Gastroesophageal sphincter (tissue), 4 donors: ENCODE data around the gene UHRF1. TPM values are rescaled to one million over a fixed set of nuclear protein-coding genes. Genes with fewer than 3 reads are reported as not detected.

Experiments used
- ATAC-seq: fragments of 150-250 bp; one replicate; pipeline ENCODE4 v1.9.1; 2016; ENCODE audit warnings: mild to moderate bottlenecking, moderate library complexity
- H3K27ac ChIP-seq, 4 donors: fragments of 200-600 bp; sonication (generic) in 3 of 4; 1 replicate in 3 of 4; 2 replicates in 1 of 4; pipeline ENCODE4 v1.5.1; 2016 to 2019
- H3K27me3 ChIP-seq: fragments of 200-600 bp; sonication (generic); one replicate; pipeline ENCODE4 v1.5.1; 2019
- H3K36me3 ChIP-seq, 2 donors: fragments of 200-600 bp; sonication (generic); one replicate each; pipeline ENCODE4 v1.5.1; 2019; ENCODE audit warnings: control low read depth in 1 of 2
- H3K4me1 ChIP-seq, 3 donors: fragments of 200-600 bp; sonication (generic); 1 replicate in 2 of 3; 2 replicates in 1 of 3; pipeline ENCODE4 v1.5.1; 2016 to 2019; ENCODE audit warnings: control low read depth in 2 of 3
- H3K4me3 ChIP-seq, 2 donors: fragments of 200-600 bp; sonication (generic); one replicate each; pipeline ENCODE4 v1.5.1; 2019; ENCODE audit warnings: mild to moderate bottlenecking in 1 of 2, moderate library complexity in 1 of 2
- H3K9me3 ChIP-seq, 3 donors: fragments of 200-600 bp; sonication (generic); one replicate each; pipeline ENCODE4 v1.5.1; 2017 to 2019; ENCODE audit warnings: control low read depth in 2 of 3
- CTCF ChIP-seq, 4 experiments: fragments of 200-600 bp in 2 of 4; fragments of 450-650 bp in 2 of 4; sonication (generic) in 1 of 4; IDR thresholded peaks; one replicate each; pipeline ENCODE4 v1.5.1; 2017 to 2019; ENCODE audit warnings: antibody characterized with exemption in 4 of 4, mild to moderate bottlenecking in 2 of 4, moderate library complexity in 2 of 4
- EP300 ChIP-seq: sonication (generic); formaldehyde crosslinking; IDR thresholded peaks from one replicate; pipeline ENCODE4 v1.6.1; 2017; ENCODE audit warnings: antibody characterized with exemption, mild to moderate bottlenecking
- POLR2A ChIP-seq, 2 donors: fragments of 450-650 bp; IDR thresholded peaks; one replicate each; pipeline ENCODE4 v1.6.1; 2017; ENCODE audit warnings: antibody characterized with exemption in 2 of 2, mild to moderate bottlenecking in 2 of 2, moderate library complexity in 1 of 2
- POLR2AphosphoS5 ChIP-seq: sonication (generic); formaldehyde crosslinking; IDR thresholded peaks from one replicate; pipeline ENCODE4 v1.6.1; 2017; ENCODE audit warnings: antibody characterized with exemption
- WGBS, 2 donors: methylation state at CpG; one replicate each; pipeline ENCODE4 v1.1.5; 2018; ENCODE audit warnings: low coverage in 1 of 2; 5-methylcytosine and 5-hydroxymethylcytosine counted together
- total RNA-seq, 4 donors: library from RNA; depleted of rRNA; stranded (reverse); fragments of >200 nt; gene quantifications; one replicate each; pipeline ENCODE4 v1.1.0, GENCODE V29; 2016

Gene UHRF1
- total RNA-seq, 4 donors from 2014 or later = 0.58 to 1.4 (median 0.73) TPM

- WGBS, 2 donors = 74 to 83% methylated on average over 7 to 12 of the region's 13 CpGs
Observed at GRCh38 chr19:4991996-4992698, 82.8 kb downstream of the UHRF1 start.

GRCh38 chr19:4993683-4994082 lies 84.4 kb downstream of the UHRF1 start:
- whole genome bisulfite sequencing, 2 donors = 90% methylated on average over 1 to 3 of the region's 3 CpGs
- H3K4me1 ChIP-seq = peaks cover 0 to 11% (median 6%) of the 10 kb centered on the region in 3 donors
- H3K27ac ChIP-seq = no peak overlapping the region
- peaks cover 0 to 31% of the 10 kb centered on the region in 2 donors for H3K36me3 ChIP-seq
- TF ChIP-seq EP300 (no peak), POLR2A (IDR thresholded peaks at IDR 0.05) (no peak)
- H3K9me3 ChIP-seq = no peaks in the 10 kb centered on the region
- no peak for ATAC-seq
- H3K4me3 ChIP-seq = no peak overlapping the region
- no peaks in the 10 kb centered on the region for H3K27me3 ChIP-seq

More at GRCh38 chr19:4991996-4992698, 82.8 kb downstream of the UHRF1 start:
- Histone ChIP-seq H3K9me3 (no peaks in the 10 kb centered on the region), H3K4me3 (no peak overlapping the region), H3K36me3 (peaks cover 0 to 16% of the 10 kb centered on the region in 2 donors), H3K4me1 (peaks cover 0 to 27% (median 18%) of the 10 kb centered on the region in 3 donors), H3K27me3 (no peaks in the 10 kb centered on the region), H3K27ac (no peak overlapping the region)
- TF ChIP-seq EP300 = no peak
- TF ChIP-seq POLR2AphosphoS5 = no peak
- no peak for TF ChIP-seq POLR2A (IDR thresholded peaks at IDR 0.05)
- TF ChIP-seq CTCF (IDR thresholded peaks at IDR 0.05) = no peak
- ATAC-seq = no peak

- Histone ChIP-seq H3K36me3 (peaks cover 0 to 33% of the 10 kb centered on the region in 2 donors), H3K4me3 (no peak overlapping the region), H3K4me1 (peaks cover 0 to 8% (median 0%) of the 10 kb centered on the region in 3 donors), H3K27me3 (no peaks in the 10 kb centered on the region), H3K27ac (no peak overlapping the region), H3K9me3 (no peaks in the 10 kb centered on the region)
- no peak for ATAC-seq
- WGBS, 2 donors = 65 to 93% methylated on average over 2 to 4 of the region's 5 CpGs
- TF ChIP-seq POLR2A (IDR thresholded peaks at IDR 0.05) = no peak
- no peak for TF ChIP-seq POLR2AphosphoS5
- TF ChIP-seq EP300 = no peak
- TF ChIP-seq CTCF (IDR thresholded peaks at IDR 0.05) = no peak
Observed at GRCh38 chr19:4996701-4997100, 87.4 kb downstream of the UHRF1 start.

- no peak for ATAC-seq
- no peak for TF ChIP-seq POLR2AphosphoS5
- TF ChIP-seq EP300 = no peak
- no peak for TF ChIP-seq CTCF (IDR thresholded peaks at IDR 0.05)
- no peak for TF ChIP-seq POLR2A (IDR thresholded peaks at IDR 0.05)
Observed at GRCh38 chr19:4997297-4997696, 88.0 kb downstream of the UHRF1 start.

GRCh38 chr19:5000120-5000611 lies 90.9 kb downstream of the UHRF1 start:
- WGBS, 2 donors = 86 to 92% methylated on average over 5 to 6 of the region's 6 CpGs
- H3K4me3 ChIP-seq = no peak overlapping the region
- H3K9me3 ChIP-seq = no peaks in the 10 kb centered on the region
- no peak overlapping the region for H3K27ac ChIP-seq
- H3K36me3 ChIP-seq = peaks cover 0 to 33% of the 10 kb centered on the region in 2 donors
- ATAC-seq = no peak
- no peaks in the 10 kb centered on the region for H3K27me3 ChIP-seq
- TF ChIP-seq POLR2A (IDR thresholded peaks at IDR 0.05) (no peak), CTCF (IDR thresholded peaks at IDR 0.05) (no peak), POLR2AphosphoS5 (no peak), EP300 (no peak)
- peaks cover 0 to 30% (median 0%) of the 10 kb centered on the region in 3 donors for H3K4me1 ChIP-seq

More at GRCh38 chr19:4997297-4997696, 88.0 kb downstream of the UHRF1 start:
- 80% methylated on average over 1 of the region's 12 CpGs; no CpG with 5 or more reads in 1 of the 2 donors for WGBS, 2 donors
- H3K27me3 ChIP-seq = no peaks in the 10 kb centered on the region
- H3K27ac ChIP-seq = no peak overlapping the region
- peaks cover 0 to 14% (median 0%) of the 10 kb centered on the region in 3 donors for H3K4me1 ChIP-seq
- no peak overlapping the region for H3K4me3 ChIP-seq
- H3K36me3 ChIP-seq = peaks cover 0 to 33% of the 10 kb centered on the region in 2 donors
- H3K9me3 ChIP-seq = no peaks in the 10 kb centered on the region
